Nephron progenitor cell (in vitro differentiated cells): ENCODE measurements around the gene NCK2.

ENCODE experiments used
- DNase-seq: peaks from one replicate; pipeline ENCODE4 v3.0.0; 2021
- H3K27ac Mint-ChIP-seq: 2 replicates; pipeline ENCODE4 v1.8.0; 2021; ENCODE audit warnings: mild to moderate bottlenecking, moderate library complexity, mixed read lengths
- H3K27me3 Mint-ChIP-seq: 2 replicates; pipeline ENCODE4 v1.8.0; 2021; ENCODE audit warnings: mild to moderate bottlenecking, low read depth, mixed read lengths; ENCODE audit not compliant: poor library complexity
- H3K36me3 Mint-ChIP-seq: 2 replicates; pipeline ENCODE4 v1.8.0; 2021; ENCODE audit warnings: low read depth, mixed read lengths
- H3K4me1 Mint-ChIP-seq: 2 replicates; pipeline ENCODE4 v1.8.0; 2021; ENCODE audit warnings: mixed read lengths
- H3K4me3 Mint-ChIP-seq: 2 replicates; pipeline ENCODE4 v1.8.0; 2021; ENCODE audit warnings: mild to moderate bottlenecking, moderate library complexity, mixed read lengths
- H3K9me3 Mint-ChIP-seq: 2 replicates; pipeline ENCODE4 v1.8.0; 2021; ENCODE audit warnings: mild to moderate bottlenecking, moderate library complexity, mixed read lengths
- TF ChIP-seq, protein P1 (sequence below): fragments of 200-600 bp; sonication (generic); IDR thresholded peaks from 2 replicates; pipeline ENCODE4 v1.5.0; 2021; ENCODE audit warnings: antibody characterized with exemption

NCK2 gene

DNA sequence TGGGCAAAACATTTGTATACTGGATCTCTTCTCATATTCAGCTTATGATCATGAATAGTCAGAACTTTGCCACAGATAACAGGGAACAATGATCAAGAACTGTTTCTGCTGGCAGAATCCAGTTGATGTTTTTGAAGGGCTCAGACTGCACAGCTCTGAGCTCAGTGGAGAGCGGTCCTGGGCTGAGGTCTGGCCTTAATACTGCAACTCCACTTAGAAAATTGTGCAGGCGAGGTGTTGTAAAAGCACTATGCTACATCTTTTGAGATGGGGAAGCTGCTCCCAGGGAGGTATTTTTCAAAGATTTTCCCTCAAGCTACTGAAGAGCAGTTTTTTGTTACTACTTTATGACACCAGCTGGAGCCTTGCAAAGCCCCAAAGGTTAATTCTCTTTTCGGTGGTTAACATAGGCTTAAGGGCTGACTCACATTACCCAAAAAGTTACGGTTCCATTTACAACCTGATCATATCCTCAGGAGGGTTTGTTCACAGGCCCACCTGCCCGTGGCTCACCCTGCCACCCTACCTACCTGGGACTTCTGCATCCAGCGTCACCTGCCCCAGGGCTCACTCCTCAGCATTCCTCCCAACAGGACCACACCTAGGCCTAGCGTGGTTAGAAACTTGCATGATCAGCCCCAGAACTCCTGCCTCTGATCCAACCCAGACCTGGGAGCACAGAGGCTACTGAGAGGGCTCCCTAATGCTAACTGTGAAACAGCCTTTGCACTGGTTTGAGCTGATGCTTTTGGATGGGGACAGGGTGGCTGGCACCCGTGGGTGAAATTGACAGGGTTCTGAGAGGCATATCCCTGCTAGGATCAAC lies 114.4 kb downstream of the NCK2 start:
- Mint-ChIP-seq H3K4me3 (no peak overlapping the region), H3K27me3 (no peaks in the 10 kb centered on the region), H3K36me3 (peaks cover 33% of the 10 kb centered on the region), H3K27ac (no peak overlapping the region), H3K9me3 (no peaks in the 10 kb centered on the region), H3K4me1 (peaks cover 21% of the 10 kb centered on the region)
- TF ChIP-seq, protein P1, sequence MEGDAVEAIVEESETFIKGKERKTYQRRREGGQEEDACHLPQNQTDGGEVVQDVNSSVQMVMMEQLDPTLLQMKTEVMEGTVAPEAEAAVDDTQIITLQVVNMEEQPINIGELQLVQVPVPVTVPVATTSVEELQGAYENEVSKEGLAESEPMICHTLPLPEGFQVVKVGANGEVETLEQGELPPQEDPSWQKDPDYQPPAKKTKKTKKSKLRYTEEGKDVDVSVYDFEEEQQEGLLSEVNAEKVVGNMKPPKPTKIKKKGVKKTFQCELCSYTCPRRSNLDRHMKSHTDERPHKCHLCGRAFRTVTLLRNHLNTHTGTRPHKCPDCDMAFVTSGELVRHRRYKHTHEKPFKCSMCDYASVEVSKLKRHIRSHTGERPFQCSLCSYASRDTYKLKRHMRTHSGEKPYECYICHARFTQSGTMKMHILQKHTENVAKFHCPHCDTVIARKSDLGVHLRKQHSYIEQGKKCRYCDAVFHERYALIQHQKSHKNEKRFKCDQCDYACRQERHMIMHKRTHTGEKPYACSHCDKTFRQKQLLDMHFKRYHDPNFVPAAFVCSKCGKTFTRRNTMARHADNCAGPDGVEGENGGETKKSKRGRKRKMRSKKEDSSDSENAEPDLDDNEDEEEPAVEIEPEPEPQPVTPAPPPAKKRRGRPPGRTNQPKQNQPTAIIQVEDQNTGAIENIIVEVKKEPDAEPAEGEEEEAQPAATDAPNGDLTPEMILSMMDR = no peak
- no peak for DNase-seq

DNA sequence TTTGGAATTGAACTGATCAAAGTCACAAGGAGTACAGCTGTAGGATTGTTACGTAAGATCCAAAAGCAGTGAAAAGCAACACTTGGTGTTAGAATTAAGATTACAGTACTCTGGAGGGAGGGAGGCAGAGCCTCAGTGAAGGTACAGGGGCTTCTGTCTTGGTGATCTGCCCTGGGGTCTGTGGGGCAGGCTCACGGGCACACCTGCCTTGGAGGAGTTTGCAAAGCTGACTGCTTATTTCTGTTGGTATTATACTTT lies 114.9 kb downstream of the NCK2 start:
- H3K4me3 Mint-ChIP-seq = no peak overlapping the region
- no peak for DNase-seq
- TF ChIP-seq, protein P1 = no peak
- peaks cover 36% of the 10 kb centered on the region for H3K36me3 Mint-ChIP-seq
- H3K9me3 Mint-ChIP-seq = no peaks in the 10 kb centered on the region
- H3K27me3 Mint-ChIP-seq = no peaks in the 10 kb centered on the region
- peaks cover 27% of the 10 kb centered on the region for H3K4me1 Mint-ChIP-seq
- H3K27ac Mint-ChIP-seq = no peak overlapping the region

DNA sequence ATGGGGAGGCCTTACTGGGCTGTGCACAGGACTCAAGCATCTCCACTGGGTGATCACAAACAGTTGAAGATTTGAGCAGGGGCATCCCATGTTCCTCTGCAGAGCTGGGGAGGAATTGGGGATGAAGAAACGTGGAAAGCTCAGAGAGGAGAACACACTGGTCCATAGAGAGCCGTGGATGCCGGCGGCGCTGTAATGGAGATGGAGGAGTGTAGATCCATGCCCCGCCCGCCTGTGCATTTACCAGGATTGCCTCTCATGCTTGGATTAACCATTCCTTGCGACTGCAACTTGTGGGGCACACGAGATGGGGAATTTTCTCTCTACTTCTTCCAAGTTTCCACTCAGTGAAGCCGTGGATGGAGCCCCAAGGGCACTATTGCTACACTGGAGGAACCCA lies 115.9 kb downstream of the NCK2 start:
- no peak for DNase-seq
- H3K27me3 Mint-ChIP-seq = no peaks in the 10 kb centered on the region
- H3K27ac Mint-ChIP-seq = no peak overlapping the region
- H3K4me3 Mint-ChIP-seq = no peak overlapping the region
- peaks cover 36% of the 10 kb centered on the region for H3K4me1 Mint-ChIP-seq
- peaks cover 26% of the 10 kb centered on the region for H3K36me3 Mint-ChIP-seq
- TF ChIP-seq, protein P1 = no peak
- H3K9me3 Mint-ChIP-seq = no peaks in the 10 kb centered on the region

DNA sequence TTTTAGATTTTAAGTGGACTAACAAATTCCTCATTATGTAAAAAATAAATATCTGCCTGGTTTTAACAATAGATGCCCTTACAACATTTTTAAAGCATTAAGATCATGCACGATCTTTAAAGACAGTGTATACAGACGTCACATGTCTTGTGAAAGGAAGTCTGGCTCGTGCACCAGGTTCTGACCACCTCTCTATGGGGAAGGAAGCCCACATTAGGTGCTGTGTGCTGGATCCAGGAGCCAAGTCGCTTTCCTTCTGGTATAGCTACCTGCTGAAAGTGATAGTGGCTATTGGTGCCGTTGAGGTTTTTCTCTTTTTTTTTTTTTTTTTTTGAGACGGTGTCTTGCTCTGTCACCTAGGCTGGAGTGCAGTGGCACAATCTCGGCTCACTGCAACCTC lies 116.5 kb downstream of the NCK2 start:
- Mint-ChIP-seq H3K4me1 (peaks cover 37% of the 10 kb centered on the region), H3K36me3 (peaks cover 20% of the 10 kb centered on the region), H3K4me3 (no peak overlapping the region), H3K27ac (no peak overlapping the region), H3K9me3 (no peaks in the 10 kb centered on the region), H3K27me3 (no peaks in the 10 kb centered on the region)
- TF ChIP-seq, protein P1 = no peak
- no peak for DNase-seq

DNA sequence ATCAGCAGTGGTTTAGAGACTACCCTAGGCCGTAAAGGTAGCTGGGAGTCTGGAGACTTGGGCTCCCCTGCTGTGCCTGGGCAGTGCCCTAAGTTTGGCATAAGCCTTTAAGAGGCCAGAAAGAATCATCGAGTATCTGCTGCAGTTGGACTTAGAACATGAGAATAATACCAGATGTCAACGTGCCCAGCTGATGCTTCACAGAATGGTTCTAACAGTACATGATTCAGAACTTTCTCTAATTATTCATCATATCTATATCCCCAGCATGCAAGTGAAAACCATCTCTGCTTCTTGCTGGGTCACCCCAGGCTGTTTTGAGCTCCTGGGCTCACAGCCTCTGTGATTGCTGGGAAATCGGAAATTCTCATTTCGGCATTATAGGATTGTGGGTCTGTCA lies 118.1 kb downstream of the NCK2 start:
- Mint-ChIP-seq H3K27ac (no peak overlapping the region), H3K4me1 (peaks cover 41% of the 10 kb centered on the region), H3K27me3 (no peaks in the 10 kb centered on the region), H3K36me3 (peaks cover 6% of the 10 kb centered on the region), H3K4me3 (no peak overlapping the region), H3K9me3 (no peaks in the 10 kb centered on the region)
- TF ChIP-seq, protein P1 = no peak
- no peak for DNase-seq

DNA sequence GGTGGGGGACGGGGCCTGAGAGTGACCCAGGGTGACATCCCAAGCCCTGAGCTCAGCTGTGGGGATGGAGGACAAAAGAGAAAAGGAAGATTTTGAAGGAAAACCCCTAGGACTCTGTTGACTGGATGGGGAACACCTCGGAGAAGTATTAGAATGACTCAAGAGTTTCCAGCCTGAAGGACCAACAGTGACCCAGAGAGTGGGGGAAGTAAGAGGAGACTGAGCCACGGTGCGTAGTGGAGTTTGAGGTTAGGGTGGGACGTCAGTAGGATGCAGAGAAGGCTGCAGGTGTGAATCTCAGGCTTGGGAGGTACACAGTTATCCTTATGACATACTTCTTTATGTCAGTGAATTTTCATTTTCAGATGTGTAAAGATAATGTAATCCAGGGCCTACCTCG lies 119.5 kb downstream of the NCK2 start:
- no peak overlapping the region for H3K4me3 Mint-ChIP-seq
- peaks cover 6% of the 10 kb centered on the region for H3K36me3 Mint-ChIP-seq
- TF ChIP-seq, protein P1 = no peak
- peak overlapping the region; percentile 60 for H3K27ac Mint-ChIP-seq
- no peak for DNase-seq
- peaks cover 48% of the 10 kb centered on the region for H3K4me1 Mint-ChIP-seq
- no peaks in the 10 kb centered on the region for H3K27me3 Mint-ChIP-seq
- no peaks in the 10 kb centered on the region for H3K9me3 Mint-ChIP-seq
